Loucy (cell line): ENCODE data around the gene OR8K5.

Source experiments
- CTCF ChIP-seq: fragments of 200-600 bp; sonication (generic); conservative IDR thresholded peaks from 2 replicates; pipeline ENCODE4 v1.5.1; 2014; ENCODE audit warnings: mild to moderate bottlenecking, antibody characterized with exemption, low read length
- EZH2phosphoT487 ChIP-seq: fragments of 200-600 bp; IDR thresholded peaks from 2 replicates; pipeline ENCODE4 v1.6.1; 2018; ENCODE audit warnings: antibody characterized with exemption, mild to moderate bottlenecking, moderate library complexity, borderline replicate concordance

GRCh38 chr11:56140151-56140661 is 19.9 kb downstream of the OR8K5 start, which contains the start of gene OR8J3:
- TF ChIP-seq CTCF (no peak), EZH2phosphoT487 (no peak)
